Astrocyte (in vitro differentiated cells and primary cell): ENCODE measurements around the gene CDH23. TPM values are rescaled to one million over a fixed set of nuclear protein-coding genes. Genes with fewer than 3 reads are reported as not detected.

Experiments used
- DNase-seq: peaks from one replicate; pipeline ENCODE4 v3.0.0-alpha.2; 2010; ENCODE audit warnings: low read depth
- FAIRE-seq: peaks from 2 replicates; lab custom pipeline; 2011; peaks lifted over from hg19 to GRCh38; lab: Jason Lieb, UNC
- H2AFZ ChIP-seq: 2 replicates; pipeline ENCODE4 v1.6.0; 2012; ENCODE audit warnings: low read depth, low read length, inconsistent platforms
- H3K27ac ChIP-seq: 2 replicates; pipeline ENCODE4 v1.5.1; 2011; ENCODE audit warnings: low read depth, low read length, inconsistent platforms
- H3K27me3 ChIP-seq: 2 replicates; pipeline ENCODE4 v1.6.0; 2011; ENCODE audit warnings: low read length, inconsistent platforms; ENCODE audit not compliant: insufficient read depth
- H3K36me3 ChIP-seq: 2 replicates; pipeline ENCODE4 v1.5.1; 2011; ENCODE audit warnings: low read length, inconsistent platforms; ENCODE audit not compliant: insufficient read depth
- H3K4me1 ChIP-seq: 2 replicates; pipeline ENCODE4 v1.5.1; 2011; ENCODE audit warnings: low read length, inconsistent platforms; ENCODE audit not compliant: insufficient read depth
- H3K4me2 ChIP-seq: 2 replicates; pipeline ENCODE4 v1.6.0; 2012; ENCODE audit warnings: low read length, inconsistent platforms
- H3K4me3 ChIP-seq: 2 replicates; pipeline ENCODE4 v1.5.1; 2011; ENCODE audit warnings: low read depth, mild to moderate bottlenecking, low read length, inconsistent platforms; ENCODE audit not compliant: insufficient read depth
- H3K79me2 ChIP-seq: 2 replicates; pipeline ENCODE4 v1.6.0; 2012; ENCODE audit warnings: mild to moderate bottlenecking, low read length, inconsistent platforms; ENCODE audit not compliant: insufficient read depth
- H3K9ac ChIP-seq: 2 replicates; pipeline ENCODE4 v1.6.0; 2012; ENCODE audit warnings: mild to moderate bottlenecking, low read length, inconsistent platforms
- H3K9me3 ChIP-seq: 2 replicates; pipeline ENCODE4 v1.5.1; 2012; ENCODE audit warnings: low read depth, mild to moderate bottlenecking, low read length, inconsistent platforms; ENCODE audit not compliant: insufficient read depth
- H4K20me1 ChIP-seq: 2 replicates; pipeline ENCODE4 v1.6.0; 2012; ENCODE audit warnings: low read length, inconsistent platforms; ENCODE audit not compliant: insufficient read depth
- H3K27ac Mint-ChIP-seq: one replicate; pipeline ENCODE4 v1.8.0; 2021; ENCODE audit warnings: mild to moderate bottlenecking, mixed read lengths; ENCODE audit not compliant: unreplicated experiment
- H3K27me3 Mint-ChIP-seq: one replicate; pipeline ENCODE4 v1.8.0; 2021; ENCODE audit warnings: low read depth, mixed read lengths; ENCODE audit not compliant: unreplicated experiment
- H3K36me3 Mint-ChIP-seq: one replicate; pipeline ENCODE4 v1.8.0; 2021; ENCODE audit warnings: low read depth, mixed read lengths; ENCODE audit not compliant: unreplicated experiment
- H3K4me1 Mint-ChIP-seq: one replicate; pipeline ENCODE4 v1.8.0; 2021; ENCODE audit warnings: low read depth, mixed read lengths; ENCODE audit not compliant: unreplicated experiment
- H3K4me3 Mint-ChIP-seq: one replicate; pipeline ENCODE4 v1.8.0; 2021; ENCODE audit warnings: mild to moderate bottlenecking, moderate library complexity, mixed read lengths; ENCODE audit not compliant: unreplicated experiment
- H3K9me3 Mint-ChIP-seq: one replicate; pipeline ENCODE4 v1.8.0; 2021; ENCODE audit warnings: mild to moderate bottlenecking, mixed read lengths; ENCODE audit not compliant: unreplicated experiment
- EZH2 ChIP-seq: IDR thresholded peaks from 2 replicates; pipeline ENCODE4 v1.6.1; 2012; ENCODE audit warnings: mild to moderate bottlenecking, low read length, inconsistent platforms; ENCODE audit not compliant: insufficient read depth
- total RNA-seq: library from RNA; stranded (reverse); gene quantifications from 2 replicates; pipeline ENCODE4 v1.2.1, GENCODE V29; 2021
- TF ChIP-seq, protein P1 (sequence below): IDR thresholded peaks from 2 replicates; pipeline ENCODE4 v1.5.1; 2011; ENCODE audit warnings: low read depth, mild to moderate bottlenecking, inconsistent platforms, low read length, moderate library complexity; ENCODE audit not compliant: insufficient read depth

The CDH23 gene
- total RNA-seq, 1 donor from 2014 or later = not detected

DNA sequence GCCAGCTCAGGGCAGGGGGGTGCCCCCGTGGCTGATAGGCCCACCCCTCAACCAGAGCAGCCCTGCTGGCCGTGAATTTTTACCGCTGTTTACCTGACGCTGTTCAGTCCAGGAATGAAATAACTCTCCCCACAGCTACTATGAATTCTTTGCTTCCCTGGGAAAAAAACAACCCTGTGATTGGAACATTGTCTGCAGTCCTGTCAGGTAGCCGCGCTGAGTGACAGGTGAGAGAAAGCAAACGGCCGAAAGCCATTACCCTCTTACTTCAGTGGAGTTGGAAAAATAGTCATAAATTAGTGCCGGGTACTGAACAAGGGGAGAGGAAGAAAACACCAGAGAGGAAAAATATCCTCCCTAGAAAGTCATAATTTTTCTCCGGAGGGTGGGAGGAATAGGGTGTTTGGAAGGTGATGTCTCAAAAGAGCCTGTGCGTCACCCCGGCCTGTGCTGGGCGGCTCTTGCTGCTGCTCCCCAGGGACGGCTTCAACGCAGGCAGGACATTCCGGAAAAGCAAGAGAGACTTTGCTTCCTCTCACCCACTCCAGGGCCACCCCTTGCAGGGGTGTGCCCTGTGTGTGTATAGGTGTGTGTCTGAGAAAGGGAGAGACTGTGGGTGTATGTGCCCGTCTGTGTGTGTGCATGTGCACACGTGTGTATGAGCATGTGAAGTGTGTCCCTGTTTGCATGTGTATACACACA is 69.0 kb downstream of the CDH23 start:
- peaks cover 14% of the 10 kb centered on the region for H3K27me3 ChIP-seq
- FAIRE-seq = no peak
- H3K9ac ChIP-seq = no peak overlapping the region
- no peaks in the 10 kb centered on the region for H3K9me3 ChIP-seq
- Mint-ChIP-seq H3K4me3 (no peak overlapping the region), H3K36me3 (peaks cover 2% of the 10 kb centered on the region), H3K27me3 (peaks cover 24% of the 10 kb centered on the region), H3K4me1 (no peaks in the 10 kb centered on the region), H3K9me3 (no peaks in the 10 kb centered on the region), H3K27ac (no peak overlapping the region)
- H3K79me2 ChIP-seq = no peaks in the 10 kb centered on the region
- no peak for TF ChIP-seq EZH2
- TF ChIP-seq, protein P1, sequence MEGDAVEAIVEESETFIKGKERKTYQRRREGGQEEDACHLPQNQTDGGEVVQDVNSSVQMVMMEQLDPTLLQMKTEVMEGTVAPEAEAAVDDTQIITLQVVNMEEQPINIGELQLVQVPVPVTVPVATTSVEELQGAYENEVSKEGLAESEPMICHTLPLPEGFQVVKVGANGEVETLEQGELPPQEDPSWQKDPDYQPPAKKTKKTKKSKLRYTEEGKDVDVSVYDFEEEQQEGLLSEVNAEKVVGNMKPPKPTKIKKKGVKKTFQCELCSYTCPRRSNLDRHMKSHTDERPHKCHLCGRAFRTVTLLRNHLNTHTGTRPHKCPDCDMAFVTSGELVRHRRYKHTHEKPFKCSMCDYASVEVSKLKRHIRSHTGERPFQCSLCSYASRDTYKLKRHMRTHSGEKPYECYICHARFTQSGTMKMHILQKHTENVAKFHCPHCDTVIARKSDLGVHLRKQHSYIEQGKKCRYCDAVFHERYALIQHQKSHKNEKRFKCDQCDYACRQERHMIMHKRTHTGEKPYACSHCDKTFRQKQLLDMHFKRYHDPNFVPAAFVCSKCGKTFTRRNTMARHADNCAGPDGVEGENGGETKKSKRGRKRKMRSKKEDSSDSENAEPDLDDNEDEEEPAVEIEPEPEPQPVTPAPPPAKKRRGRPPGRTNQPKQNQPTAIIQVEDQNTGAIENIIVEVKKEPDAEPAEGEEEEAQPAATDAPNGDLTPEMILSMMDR = no peak
- no peak for DNase-seq
- H3K36me3 ChIP-seq = no peaks in the 10 kb centered on the region
- H3K4me1 ChIP-seq = no peaks in the 10 kb centered on the region
- no peak overlapping the region for H3K4me3 ChIP-seq
- no peak overlapping the region for H2AFZ ChIP-seq
- H4K20me1 ChIP-seq = no peaks in the 10 kb centered on the region
- no peak overlapping the region for H3K27ac ChIP-seq
- no peak overlapping the region for H3K4me2 ChIP-seq

DNA sequence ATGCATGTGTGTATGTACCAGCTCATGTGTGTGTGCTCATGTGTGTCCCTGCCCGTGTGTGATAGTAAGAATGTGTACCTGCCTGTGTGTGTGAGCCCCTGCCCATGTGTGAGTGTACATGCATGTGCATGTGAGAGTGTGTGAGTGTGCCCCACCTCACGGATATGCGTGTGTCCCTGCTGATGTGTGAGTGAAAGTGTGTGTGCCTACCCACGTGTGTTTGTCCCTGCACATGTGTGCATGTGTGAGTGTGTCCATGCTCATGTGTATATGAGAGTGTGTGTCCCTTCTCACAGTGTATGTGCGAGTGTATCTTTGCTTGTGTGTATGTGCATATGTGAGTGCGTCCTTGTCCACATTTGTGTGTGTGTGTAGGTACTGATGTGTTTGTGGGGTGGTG is 69.6 kb downstream of the CDH23 start:
- Mint-ChIP-seq H3K4me1 (no peaks in the 10 kb centered on the region), H3K4me3 (no peak overlapping the region), H3K9me3 (no peaks in the 10 kb centered on the region), H3K36me3 (peaks cover 2% of the 10 kb centered on the region), H3K27me3 (peaks cover 20% of the 10 kb centered on the region), H3K27ac (no peak overlapping the region)
- Histone ChIP-seq H3K27me3 (peaks cover 12% of the 10 kb centered on the region), H3K27ac (no peak overlapping the region), H3K4me1 (no peaks in the 10 kb centered on the region), H3K4me2 (no peak overlapping the region), H3K36me3 (no peaks in the 10 kb centered on the region), H2AFZ (no peak overlapping the region), H3K4me3 (no peak overlapping the region), H4K20me1 (no peaks in the 10 kb centered on the region), H3K9me3 (no peaks in the 10 kb centered on the region), H3K9ac (no peak overlapping the region), H3K79me2 (no peaks in the 10 kb centered on the region)
- DNase-seq = no peak
- TF ChIP-seq, protein P1 = no peak
- no peak for TF ChIP-seq EZH2
- no peak for FAIRE-seq

DNA sequence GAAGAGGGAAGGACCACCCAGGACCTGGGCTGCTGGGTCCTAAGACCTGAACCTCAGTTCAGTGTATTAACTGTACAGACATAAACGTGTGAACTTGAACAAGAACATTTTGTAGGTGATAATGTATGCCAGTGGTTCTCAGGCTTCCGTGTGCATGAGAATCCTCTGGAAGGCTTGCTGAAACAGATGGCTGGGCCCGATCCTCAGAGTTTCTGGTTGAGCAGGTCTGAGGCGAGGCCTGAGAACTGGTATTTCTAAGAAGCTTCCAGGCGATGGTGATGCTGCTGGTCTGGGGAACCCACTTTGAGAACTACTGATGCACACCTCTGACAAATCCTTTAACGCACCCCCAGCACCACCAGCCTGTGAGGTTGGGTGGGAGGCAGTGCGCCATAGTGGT is 70.4 kb downstream of the CDH23 start:
- Mint-ChIP-seq H3K4me1 (no peaks in the 10 kb centered on the region), H3K4me3 (no peak overlapping the region), H3K9me3 (no peaks in the 10 kb centered on the region), H3K27ac (no peak overlapping the region), H3K36me3 (no peaks in the 10 kb centered on the region), H3K27me3 (peaks cover 21% of the 10 kb centered on the region)
- Histone ChIP-seq H3K4me3 (no peak overlapping the region), H3K4me2 (no peak overlapping the region), H3K9me3 (no peaks in the 10 kb centered on the region), H3K79me2 (no peaks in the 10 kb centered on the region), H3K4me1 (no peaks in the 10 kb centered on the region), H3K9ac (no peak overlapping the region), H4K20me1 (no peaks in the 10 kb centered on the region), H3K36me3 (no peaks in the 10 kb centered on the region), H3K27me3 (peaks cover 12% of the 10 kb centered on the region), H2AFZ (no peak overlapping the region), H3K27ac (no peak overlapping the region)
- DNase-seq (no peak), FAIRE-seq (no peak)
- TF ChIP-seq, protein P1 = no peak
- no peak for TF ChIP-seq EZH2
